Stimulated activated CD4-positive, alpha-beta T cell treated with anti-CD3 and anti-CD28 coated beads, Interleukin-2, amount 100 ng/mL, for 4 hours (primary cell): ENCODE data around the gene BAG3.

ENCODE experiments used
- DNase-seq: peaks from one replicate; pipeline ENCODE4 v3.0.0-alpha.2; 2020; ENCODE audit warnings: low read depth

Gene BAG3

DNA sequence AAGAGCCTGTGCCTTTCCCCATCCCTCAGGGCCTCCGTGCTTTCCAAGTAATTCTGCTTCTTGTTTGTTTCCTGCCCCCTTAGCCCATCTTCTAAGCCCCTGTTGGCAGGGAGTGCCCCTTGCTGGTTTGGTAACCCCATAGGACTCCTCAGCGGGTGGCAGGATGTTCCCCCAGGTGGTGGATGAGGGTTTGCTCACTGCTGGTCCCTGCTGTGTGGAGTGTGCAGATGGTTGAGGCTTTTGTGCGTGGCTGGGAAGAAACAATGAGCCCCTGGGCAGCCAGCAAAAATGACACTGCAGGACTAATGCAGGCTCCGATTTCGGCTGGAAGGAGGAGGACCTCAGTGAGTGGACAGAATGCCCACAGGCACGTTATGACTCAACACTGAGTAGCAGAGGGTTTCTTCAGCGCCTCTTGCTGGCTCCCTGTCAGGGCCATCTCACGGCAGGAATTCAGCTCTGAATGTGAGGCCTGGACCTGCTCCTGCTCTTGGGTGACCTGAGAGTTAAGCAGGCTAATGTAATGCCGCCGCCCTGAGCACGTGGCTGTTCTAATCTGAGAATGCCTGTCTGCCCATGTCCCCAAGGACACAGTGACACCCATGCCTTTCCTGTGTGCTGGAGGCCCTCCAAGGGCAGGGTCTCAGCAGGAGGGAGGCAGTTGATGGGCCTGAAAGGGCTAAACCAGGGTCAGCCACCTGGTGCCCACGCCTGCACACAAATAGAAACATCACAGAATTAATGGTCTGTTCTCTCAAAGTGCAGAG, 16.6 kb downstream of the BAG3 start:
- DNase-seq = no peak

DNA sequence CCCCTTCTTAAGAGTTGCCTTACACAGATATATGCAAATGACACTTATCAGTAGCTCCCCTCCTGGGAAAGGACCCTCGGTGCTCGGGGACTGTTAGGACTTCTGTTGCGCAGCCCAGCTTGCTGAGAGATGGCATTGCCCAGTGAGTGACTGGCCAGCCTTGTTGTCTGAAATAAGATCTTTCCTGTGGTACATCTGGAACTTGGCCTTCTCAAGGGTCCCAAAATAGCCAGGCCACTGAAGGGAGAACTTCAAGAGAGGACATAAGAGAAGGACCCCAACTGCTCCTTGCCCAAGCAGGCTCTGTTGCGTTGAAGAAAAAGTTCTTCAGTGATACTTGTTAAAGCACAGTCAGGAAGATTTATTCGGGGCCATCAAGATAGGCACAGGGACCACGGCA, 17.3 kb downstream of the BAG3 start:
- DNase-seq = no peak

DNA sequence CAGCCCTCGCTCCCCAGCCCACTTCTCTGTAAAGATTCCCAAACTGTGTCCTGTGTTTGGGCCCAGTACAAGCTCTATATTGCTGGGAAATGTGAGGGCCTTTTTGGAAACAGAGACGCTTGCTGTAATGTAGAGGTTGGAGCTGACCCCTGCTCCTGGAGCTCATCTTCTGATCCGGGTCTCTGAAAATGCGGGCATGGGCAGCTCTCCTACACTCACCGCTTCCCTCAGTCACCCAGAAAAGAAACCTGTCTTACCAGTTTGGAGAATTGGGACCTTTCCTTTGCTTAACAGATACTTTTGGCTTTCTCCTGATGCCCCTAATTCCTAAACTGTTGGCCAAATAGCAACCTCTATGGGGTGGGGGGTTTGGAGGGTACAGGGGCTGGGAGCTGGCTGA, 18.2 kb downstream of the BAG3 start:
- no peak for DNase-seq

DNA sequence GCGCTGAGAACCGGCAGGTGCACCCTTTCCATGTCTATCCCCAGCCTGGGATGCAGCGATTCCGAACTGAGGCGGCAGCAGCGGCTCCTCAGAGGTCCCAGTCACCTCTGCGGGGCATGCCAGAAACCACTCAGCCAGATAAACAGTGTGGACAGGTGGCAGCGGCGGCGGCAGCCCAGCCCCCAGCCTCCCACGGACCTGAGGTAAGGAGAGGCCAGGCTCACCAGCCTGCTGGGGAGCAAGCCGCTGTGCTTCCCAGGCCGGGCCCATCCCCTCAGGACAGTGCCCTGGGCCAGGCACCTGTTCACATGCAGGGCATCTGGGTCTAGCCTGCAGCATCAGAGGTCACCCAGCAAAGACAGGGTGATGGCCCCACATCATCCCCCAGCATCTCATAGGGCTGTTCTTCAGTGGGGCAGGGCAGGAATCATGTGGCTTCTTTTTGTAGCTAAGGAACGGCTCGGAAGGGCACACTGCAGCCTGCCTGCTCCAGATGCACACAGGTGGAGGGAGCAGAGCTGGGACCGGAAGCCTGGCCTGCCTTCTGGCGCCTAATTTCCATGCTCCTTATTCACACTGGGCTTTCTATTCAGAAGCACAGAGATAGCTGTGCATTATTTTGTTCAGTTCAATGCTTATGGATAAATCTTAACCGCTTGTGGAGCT, 18.9 kb downstream of the BAG3 start:
- DNase-seq = no peak

DNA sequence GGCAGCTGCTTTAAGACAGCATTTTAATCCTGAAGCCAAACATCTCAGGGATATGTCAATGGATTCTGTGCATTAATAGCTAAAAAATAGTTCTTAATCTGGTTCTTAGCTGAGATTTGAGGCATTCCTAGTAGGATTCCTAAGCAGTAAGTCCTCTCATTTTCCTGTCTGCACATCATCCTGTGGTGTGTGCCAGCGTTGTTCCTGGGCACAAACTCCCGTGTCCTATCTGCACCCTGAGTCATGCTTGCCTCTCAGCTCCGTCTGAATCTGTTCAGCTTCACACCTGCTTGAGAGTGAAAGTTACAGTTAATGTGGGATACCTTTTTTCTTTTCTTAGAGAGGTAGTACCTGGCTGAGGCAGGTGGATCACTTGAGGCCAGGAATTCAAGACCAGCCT, 19.5 kb downstream of the BAG3 start:
- DNase-seq = no peak

DNA sequence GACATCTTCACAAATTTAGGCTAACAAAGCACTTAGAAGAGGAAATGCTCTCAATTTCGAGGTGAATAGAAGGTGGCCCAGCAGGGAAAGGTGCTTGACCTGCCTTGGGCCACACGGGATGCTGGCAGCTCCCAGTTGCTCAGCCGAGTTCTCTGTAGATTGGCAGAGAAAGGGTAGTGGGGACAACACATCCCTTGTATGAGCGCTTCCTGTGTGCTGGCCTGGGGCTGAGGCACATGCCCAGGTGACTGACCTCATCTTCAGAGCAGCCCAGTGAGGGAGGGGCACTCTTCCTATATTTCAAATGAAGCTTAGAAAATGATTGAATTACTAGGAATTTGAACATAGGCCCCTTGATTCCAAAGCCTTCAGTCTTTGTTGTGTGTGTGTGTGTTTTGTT, 20.2 kb downstream of the BAG3 start:
- no peak for DNase-seq

DNA sequence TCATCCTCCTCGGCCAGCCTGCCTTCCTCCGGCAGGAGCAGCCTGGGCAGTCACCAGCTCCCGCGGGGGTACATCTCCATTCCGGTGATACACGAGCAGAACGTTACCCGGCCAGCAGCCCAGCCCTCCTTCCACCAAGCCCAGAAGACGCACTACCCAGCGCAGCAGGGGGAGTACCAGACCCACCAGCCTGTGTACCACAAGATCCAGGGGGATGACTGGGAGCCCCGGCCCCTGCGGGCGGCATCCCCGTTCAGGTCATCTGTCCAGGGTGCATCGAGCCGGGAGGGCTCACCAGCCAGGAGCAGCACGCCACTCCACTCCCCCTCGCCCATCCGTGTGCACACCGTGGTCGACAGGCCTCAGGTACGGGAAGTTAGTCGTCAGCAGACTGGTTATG, 21.1 kb downstream of the BAG3 start:
- DNase-seq = no peak

DNA sequence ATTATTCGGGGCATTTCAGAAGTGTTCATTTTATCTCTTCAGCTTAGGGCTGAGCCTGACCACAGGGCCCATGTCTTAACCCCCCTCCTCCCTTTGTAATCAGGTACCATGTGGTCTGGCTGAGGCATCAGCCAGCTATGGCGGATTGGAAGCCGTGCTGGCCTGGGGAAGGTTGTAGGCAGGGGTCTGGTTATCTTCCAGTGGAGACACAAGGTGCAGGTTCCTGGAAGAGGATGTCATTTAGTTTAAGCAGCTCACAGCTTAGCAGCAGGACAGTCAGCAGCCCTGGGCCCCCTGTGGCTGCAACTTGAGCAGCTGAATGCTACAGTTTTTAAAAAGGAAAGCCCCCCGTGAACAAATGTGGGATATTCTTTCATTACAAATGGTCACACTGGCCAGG, 22.1 kb downstream of the BAG3 start:
- DNase-seq = no peak

DNA sequence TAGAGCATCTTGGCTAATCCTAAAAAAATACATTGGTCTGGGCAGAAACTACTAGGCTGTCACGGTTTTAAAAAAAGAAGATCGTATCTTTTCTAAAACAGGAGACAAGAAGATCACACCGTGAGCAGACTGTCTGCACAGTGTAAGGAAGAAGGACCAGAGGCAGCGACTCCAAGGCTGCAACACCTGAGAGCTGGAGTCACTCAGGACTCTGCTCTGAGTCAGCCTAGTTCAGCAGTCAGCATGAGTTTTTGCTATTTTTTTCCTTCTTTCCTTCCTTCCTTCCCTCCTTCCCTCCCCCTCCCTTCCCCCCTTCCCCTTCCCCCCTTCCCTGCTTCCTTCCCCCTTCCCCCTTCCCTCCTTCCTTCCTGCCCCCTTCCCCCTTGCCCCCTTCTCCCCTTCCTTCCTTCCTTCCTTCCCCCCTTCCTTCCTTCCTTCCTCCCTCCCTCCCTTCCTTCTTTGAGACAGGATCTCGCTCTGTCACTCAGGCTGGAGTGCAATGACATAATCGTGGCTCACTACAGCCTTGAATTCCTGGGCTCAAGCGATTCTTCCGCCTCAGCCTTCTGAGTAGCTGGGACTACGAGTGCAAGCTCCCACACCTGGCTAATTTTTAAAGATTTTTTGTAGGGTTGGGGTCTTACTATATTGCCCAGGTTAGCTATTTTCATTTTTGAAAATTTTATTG, 24.4 kb downstream of the BAG3 start:
- no peak for DNase-seq

DNA sequence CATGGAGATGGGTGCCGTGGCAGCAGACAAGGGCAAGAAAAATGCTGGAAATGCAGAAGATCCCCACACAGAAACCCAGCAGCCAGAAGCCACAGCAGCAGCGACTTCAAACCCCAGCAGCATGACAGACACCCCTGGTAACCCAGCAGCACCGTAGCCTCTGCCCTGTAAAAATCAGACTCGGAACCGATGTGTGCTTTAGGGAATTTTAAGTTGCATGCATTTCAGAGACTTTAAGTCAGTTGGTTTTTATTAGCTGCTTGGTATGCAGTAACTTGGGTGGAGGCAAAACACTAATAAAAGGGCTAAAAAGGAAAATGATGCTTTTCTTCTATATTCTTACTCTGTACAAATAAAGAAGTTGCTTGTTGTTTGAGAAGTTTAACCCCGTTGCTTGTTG, 25.9 kb downstream of the BAG3 start:
- no peak for DNase-seq

DNA sequence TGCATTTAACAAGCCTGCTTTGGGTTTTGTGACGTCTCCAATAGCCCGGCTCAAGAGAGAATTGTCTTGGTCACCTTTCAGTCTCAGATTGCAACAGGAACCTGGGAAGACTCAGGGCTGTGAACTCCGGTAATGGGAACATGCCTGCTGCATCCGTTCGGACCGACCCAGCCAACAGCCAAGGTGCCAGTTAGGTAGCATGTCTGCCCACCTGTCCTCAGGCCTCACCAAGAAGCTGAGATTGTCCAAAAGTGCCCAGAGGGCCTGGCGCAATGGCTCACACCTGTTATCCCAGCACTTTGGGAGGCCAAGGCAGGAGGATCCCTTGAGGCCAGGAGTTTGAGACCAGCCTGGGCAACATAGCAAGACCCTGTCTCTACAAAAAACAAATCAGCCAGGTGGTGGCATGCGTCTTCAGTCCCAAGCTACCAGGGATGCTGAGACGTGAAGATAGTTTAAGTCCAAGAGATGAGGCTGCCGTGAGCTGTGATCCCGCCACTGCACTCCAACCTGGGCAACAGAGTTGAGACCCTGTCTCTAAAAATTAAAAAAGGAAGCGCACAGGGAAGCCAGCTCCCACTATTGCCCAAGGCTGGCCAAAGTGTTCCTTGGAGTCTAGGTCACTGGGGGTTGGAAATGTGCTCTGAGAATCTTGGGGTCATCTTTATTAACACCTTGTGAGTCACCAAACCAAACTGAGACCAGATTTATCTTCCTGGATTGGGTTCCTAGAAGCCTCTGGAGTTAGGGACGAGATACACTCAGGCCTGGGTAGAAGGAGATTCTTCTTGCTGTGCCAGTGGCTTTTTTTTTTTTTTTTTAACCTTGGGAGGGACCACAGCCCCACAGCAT, 26.9 kb downstream of the BAG3 start:
- no peak for DNase-seq

DNA sequence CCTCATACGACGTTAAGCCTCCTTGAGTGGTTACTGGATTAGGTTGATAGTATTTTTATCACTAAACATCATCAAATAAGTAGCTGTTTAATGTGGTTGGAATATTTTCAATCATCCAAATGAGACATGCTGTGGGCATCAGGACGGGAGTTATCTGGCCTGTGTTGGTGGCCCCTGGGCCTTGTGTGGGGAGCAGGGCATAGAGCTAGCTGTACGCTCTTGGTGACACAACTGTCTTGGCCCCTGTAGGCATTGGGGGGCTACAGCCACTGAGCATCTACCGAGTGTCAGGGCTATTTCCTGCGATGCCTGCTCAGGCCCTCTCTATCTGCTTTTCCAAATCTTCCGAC, 28.3 kb downstream of the BAG3 start:
- no peak for DNase-seq

DNA sequence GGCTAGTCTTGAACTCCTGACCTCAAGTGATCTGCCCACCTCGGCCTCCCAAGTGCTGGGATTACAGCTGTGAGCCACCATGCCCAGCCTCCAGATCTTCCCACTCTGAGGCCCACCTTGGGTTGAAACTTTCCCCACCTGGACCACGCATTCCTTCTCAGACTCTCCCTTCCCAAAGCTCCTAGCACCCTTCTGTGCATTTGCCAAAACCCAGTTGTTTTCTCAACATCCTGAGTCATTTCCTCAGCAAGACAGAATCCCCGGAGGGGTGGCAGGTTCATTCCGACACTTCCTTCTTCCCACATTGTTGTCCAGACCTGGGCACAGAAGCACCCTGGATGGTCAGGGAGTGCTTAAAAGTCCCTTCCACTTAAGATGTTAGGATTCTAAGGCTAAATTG, 28.9 kb downstream of the BAG3 start:
- DNase-seq = no peak

DNA sequence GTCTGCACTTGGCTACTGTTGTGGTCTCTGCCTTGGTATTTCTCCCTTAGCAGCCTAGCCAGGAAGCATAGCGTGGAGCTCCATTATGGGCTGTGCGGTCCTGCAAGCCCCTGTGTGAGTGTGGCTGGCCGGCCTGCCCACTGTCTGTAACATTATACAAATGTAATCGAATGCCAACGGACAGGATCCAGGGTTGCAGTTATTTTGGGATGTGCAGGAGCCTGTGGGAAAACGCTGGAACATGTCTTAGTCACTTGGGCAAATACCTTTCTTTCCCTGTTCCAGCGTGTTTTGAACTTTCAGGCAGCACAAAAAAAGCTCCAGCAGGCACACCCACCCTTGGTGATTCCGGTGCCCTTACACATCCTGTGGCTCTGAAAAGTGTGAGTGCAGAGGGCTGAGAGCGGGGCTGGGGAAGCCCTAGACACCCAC, 29.5 kb downstream of the BAG3 start:
- DNase-seq = no peak

DNA sequence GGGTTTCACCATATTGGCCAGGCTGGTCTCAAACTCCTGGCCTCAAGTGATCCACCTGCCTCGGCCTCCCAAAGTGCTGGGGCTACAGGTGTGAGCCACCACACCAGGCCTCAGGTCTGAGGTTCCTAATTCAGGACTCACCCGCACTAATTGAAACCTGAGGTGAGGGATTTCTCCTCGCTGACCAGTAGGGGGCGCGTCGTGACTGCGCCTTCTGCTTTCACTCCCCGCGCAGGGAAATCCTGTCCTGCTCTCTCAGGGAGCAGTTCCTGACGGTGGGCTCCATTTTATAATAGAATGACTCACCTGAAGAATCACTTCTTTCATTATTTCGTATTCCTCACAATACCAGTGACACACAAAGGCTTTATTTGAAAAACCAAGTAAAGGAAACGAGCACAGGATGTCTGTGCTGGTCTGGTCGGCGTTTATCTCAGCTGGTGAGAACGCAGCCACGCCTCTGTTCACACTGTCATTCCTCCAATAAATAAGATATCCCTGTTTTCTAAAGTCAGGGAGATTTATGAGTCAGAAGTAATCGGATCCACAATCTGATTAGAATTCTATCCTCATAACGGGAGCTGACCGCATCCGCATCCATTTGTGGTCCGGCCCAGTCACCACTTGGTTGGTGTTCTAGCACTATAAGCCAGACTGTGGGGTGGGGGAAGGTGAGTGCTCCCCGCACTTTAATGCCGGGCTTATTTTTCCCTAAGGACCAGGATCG, 35.4 kb downstream of the BAG3 start:
- DNase-seq = peak; percentile 84

DNA sequence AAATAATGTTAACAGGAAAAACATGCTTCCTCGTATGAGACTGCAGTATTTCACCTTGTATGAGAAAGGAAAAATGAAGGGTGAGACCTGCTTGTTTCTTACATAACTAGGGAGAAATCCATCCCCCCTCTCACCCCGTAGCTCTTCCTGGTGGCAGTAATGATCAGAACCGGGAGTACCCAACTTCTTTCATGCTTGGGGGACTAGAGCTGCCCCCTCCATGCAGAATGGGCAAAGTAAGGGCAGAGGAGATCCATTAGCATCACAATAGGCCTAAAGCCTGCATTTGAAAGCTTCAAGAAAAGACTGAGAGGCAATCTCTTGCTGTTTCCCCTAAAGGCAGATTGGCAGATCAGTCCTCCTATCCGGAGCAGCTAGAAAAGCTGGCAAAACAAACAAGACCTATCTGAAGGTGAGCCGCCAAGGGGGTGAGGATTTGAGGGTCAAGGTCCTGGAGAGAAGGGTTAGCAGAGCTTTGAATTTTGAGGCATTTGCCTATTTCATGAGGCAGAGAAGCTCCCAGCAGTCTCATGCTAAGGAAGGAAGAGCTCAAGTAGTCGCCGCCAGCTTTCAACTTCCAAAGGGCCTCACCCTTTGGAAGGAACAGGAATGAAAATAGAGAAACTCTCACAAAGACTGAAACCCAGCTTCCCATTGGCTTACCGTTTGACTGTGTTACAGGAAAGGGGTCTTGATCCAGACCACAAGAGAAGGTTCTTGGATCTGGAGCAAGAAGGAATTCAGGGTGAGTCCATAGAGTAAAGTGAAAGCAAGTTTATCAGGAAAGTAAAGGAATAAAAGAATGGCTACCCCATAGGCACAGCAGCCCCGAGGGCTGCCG, 36.2 kb downstream of the BAG3 start:
- no peak for DNase-seq

DNA sequence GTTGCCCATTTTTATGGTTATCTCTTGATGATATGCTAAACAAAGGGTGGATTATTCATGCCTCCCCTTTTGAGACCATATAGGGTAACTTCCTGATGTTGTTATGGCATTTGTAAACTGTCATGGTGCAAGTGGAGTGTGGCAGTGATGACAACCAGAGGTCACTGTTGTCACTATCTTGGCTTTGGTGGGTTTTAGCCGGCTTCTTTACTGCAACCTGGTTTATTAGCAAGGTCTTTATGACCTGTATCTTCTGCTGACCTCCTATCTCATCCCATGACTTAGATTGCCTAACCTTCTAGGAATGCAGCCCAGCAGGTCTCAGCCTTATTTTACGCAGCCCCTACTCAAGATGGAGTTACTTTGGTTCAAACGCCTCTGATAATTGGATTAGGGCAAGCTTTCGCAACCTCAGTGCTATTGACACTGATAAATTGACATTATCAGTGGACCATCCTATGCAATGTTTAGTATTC, 36.9 kb downstream of the BAG3 start:
- DNase-seq = no peak

DNA sequence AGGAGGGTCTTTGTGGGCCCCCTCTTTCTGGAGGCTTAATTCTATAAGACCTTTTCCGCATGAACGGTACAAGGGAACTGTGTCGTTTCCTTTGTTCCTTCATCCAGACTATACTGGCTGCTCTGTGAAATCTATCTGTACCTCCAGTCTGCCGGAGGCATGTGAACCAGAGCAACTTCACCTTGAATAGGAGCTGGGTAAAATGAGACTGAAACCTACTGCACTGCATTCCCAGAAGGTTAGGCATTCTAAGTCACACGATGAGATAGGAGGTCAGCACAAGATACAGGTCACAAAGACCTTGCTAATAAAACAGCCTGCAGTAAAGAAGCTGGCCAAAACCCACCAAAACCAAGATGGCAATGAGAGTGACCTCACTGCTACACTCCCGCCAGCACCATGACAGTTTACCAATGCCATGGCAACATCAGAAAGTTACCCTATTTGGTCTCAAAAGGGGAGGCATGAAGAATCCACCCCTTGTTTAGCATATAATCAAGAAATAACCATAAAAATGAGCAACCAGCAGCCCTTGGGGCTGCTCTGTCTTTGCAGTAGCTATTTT, 37.9 kb downstream of the BAG3 start:
- no peak for DNase-seq

DNA sequence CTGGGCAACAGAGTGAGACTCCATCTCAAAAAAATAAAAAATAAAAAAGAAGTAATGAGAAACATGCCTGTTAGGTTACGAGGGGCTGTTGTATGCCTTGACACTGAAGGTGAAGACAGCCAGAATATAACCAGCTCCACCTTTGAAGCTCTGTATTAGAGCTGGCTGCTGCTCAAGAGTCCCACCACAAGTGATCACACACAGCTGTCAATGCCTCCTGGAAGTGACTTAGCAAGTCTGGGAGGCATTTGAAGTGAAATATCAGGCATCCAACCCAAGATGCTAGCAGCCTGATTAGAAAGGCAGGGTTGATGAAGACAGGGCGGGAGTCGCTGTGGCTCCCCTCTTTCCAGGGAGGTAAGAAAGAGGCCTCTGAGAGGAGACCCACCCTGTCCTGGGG, 40.5 kb downstream of the BAG3 start:
- no peak for DNase-seq

DNA sequence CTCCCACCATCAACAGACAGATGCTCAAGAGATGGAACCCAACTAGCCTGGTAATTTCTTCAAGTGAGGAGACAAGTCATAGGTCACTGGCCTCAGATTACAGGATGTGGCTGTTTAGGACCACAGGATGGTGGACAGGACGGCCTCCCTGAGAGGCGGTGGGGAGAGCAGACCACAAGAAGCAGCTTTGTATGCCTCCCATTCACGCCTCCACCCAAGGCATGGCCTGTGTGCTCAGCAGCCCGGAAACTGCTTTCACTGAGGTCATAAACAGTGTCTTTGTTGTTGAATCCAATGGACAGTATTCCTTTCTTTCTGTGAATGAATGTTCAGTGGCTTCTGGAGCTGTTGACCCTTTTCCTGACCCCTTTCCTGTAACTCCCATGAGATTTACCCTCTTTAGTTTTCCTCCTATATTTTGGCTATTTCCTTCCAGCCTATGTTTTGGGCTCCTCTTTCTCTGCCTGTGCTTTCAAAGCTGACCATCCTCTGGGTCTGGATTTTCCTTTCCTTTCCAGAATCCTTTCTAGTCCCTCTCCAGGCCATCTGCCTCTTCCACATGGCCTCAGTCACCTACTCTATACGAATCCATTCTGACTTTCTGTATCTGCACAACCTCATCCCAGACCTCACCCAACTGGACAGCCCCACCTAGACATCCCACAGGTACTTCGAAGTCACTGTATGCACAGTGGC, 42.2 kb downstream of the BAG3 start:
- no peak for DNase-seq
